GM19351 (cell line): Measurements from ENCODE around the gene IRX6.

Experiments
- ATAC-seq: cut with Tn5 transposase; IDR thresholded peaks from one replicate; pipeline ENCODE4 v1.9.1; 2021; ENCODE audit warnings: mild to moderate bottlenecking, moderate library complexity; ENCODE audit not compliant: unreplicated experiment

The IRX6 gene

DNA sequence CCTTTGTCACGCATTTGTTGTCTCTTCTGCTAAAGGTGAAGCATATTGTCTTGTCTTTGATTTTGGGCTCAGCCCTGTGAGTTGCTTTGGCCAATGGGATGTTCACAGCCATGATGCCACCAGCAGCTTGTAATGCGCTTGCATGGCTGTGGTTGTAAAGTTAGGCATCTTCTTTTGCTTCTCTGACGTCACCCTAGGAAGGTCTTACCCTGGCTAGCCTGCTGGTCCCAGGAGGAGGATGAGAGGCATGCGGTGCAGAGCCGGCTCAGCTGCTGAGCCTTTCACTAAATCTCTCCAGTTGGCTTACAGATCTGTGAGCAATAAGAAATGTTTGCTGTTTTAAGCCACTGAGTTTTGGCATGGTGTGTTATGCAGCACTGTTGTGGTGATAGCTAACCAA is 40.8 kb downstream of the IRX6 start:
- no peak for ATAC-seq

DNA sequence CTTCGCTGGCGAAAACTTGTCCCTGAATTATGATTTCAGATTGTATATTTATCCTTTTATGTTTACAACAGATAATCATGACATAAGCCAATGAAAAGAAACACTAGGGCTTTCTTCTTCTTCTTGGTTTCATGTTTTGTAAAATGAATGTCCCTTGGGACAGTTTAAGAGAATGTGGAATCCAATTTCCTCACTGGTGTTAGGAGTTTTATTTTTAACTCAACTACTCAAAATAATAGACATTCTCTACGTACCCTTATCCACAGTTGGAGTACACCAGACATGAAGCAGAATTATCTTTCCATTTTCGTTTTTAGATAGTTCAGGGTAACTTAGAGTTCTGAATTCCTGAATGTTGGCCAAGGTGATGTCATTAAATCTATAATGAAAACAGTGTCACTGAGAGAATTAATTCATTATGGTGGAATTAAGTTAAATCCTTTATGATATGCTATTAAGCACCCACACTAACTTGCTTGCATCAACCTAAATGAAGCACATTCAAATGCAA is 43.4 kb downstream of the IRX6 start:
- no peak for ATAC-seq

DNA sequence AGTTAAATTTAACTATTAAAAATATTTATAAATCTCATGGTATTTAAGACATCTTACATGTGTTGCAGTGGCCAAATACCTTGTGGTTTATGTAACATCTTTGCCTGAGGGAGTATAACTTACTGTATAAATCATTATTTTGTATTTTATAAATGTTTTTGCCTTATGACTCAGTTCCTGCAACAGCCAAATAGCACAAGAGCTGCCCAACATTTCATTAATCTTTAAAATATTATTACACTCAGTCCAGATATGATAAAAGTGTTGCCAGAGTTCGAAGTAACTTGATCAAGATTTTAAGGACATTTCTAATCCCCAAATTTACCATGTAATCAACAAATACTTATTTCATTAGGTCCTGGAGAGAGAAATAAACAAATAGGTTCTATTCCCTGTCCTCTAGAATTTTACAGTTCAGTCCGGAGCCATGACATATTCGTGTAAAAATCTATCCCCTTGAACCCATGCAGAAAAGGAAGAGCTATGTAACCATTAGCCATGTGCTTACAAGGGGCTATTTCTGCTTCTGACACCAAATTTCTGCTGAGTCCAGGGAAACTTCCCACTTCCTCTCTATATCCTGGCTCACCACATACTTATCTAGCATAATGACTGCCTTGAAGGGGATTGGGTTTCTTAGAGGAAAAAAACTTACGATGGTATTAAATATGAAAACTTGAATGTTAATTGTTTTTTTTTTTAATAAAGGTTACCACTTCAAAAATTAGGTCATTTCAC is 44.0 kb downstream of the IRX6 start:
- ATAC-seq = no peak

DNA sequence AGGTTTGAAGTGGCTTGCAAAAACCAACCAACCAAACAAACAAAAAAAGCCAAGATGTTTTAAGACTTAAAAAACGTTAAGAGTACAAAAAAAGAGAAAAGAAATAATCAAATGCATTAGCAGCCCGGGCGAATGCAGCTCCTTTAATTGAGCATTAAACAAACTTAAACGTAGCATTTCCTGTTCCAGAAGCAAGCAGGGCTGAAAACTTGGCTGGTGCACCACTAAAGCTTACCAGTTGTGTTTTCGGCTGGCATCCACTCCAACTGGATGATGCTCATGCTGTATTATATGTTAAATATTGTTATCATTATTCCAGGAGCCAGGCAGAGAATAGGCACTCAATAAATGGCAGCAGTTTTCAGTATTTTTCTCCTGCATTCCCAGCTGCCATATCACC is 45.1 kb downstream of the IRX6 start:
- ATAC-seq = no peak

DNA sequence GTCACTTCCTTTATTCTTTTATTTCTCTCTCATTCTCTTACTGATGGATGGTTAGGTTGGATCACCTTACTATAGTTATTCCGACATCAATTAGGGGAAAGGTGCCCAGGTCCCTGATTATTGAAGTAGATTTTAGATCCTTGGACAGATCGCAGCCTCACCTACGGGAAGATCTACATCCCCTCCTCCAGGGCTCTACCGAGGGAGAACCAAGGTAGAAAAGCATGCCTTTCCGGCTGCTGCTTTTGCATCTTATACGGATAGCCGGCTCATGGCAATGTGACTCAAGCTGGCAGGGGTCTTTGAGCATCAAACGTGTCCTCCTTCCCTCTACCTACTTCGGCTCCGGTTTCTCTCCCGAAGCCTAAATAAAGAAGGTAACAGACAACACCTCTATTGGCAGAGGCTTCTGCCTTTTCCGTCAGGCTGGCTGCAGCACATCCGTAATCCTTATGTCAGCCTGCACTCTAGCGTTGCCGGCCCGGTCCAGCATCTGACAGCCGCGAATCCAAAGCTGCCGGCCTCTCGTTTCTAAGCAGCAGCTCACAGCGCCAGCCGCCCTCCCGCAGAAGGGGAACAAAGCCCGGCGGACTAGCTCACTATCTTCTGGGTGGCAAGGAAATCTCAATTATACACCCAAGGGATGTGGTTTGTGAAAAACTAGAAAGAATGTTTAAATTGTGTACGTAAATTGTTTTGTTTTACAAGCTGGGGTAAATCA is 46.9 kb downstream of the IRX6 start:
- ATAC-seq = no peak

DNA sequence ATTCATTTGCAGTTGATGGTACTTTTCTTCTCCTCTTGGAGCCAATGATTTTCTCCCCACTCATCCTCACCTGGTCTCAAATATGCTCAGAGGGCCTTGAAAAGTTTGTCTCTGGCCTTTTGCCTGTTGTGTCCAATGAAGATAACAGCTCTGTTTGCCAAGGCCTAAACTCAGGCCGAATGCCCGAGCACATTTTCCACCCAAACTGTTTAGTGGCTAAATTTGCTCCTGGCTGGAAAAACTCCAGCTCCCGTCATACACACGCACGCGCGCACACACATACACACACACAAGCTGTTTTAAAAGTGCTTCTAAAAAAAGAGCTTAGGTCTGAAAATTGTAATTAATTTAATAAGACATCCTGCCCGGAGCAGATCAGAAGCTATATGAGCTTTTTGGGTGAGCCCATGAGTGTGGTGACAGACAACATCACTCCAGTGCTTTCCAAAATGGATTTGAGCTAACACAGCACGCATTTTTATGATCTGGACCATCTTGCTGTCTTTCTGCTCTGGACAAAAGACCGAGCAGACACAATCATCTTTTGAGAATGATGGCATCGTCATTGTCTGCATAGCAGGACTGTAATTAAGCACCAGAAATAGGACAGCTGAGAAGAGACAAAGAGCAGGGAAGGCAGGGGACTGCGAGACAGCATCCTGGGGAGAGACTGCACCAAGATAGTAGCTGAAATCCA is 48.9 kb downstream of the IRX6 start:
- no peak for ATAC-seq

DNA sequence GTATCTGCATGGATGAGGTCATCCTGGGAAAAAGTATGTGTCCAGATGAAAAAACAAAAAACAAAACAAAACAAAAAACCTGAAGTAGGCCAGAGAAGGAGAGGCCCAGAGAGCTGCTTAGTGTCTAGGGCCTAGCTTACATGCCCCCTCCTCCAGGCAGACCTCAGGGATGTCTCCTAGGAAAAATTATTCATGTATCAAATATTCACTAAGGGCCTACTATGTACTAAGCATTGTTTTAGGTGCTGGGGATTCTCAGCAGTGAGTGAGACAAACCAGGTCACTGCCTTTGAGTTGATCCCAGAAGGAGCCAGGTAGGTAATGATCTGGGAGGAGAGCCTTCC is 49.5 kb downstream of the IRX6 start:
- no peak for ATAC-seq

DNA sequence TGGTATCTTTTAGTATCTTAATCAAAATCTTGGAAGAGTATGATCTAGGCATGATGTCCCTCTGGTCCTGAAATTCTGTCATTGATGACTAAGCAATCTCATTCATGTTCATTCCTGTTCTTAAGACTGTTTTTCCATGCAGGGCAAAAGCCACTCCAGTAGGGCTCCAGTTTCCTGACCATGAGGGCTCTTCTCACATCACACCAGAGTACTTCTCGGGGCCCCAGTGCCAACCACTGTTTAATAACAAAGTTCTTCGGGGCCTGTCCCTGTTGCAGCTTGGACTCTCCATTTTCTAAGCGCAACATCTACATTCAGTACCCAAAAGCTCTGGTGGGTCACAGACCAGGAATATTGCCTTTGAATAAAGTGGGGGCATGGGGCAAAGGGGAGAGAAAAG is 52.0 kb downstream of the IRX6 start:
- ATAC-seq = no peak

DNA sequence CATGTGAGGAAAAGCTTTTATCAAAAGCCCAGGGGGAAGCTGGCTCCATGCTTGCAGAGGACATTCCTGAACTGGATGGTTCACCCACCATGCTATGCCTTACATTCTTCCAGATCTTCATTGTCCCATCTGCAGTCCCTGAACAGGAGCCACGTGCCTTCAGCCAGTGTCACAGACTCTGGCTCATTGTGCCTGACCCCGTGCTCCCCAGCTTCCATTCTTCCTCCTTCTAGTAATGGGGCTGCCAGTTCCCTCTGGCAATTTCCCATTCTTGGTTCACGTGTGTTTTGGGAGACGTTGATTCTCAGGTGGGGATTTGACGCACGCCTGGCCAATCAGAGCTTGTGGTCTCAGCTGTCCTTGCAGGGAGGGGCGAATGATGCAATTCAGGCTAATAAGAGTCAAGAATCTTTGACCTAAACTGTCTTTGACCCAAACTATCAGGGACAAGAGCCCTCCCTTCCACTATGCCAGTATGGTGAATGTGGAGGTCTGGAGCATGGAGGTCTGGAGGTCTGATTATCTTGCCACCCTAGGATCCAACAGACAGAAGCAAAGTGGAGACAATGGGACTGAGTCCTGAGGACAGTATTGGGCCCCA is 52.7 kb downstream of the IRX6 start:
- ATAC-seq = no peak

DNA sequence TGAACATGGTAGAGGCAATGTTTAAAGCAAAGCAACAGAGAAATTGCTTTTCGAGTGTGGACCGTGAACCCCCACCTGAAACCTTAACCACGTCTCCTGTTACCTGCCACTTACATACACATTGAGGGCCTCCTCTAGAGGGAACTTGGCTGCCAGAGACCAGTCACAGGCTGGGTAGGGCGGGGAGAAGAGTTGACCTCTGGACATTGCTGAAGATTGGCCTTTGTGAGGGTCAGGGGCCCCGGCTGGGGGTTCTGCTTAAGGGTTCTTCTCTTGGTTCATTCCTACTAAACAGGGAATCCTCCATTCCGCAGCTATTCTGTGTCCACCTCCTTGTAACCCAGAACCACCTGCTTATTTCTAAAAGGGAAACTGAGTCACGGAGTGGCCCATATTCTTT is 53.8 kb downstream of the IRX6 start:
- no peak for ATAC-seq

DNA sequence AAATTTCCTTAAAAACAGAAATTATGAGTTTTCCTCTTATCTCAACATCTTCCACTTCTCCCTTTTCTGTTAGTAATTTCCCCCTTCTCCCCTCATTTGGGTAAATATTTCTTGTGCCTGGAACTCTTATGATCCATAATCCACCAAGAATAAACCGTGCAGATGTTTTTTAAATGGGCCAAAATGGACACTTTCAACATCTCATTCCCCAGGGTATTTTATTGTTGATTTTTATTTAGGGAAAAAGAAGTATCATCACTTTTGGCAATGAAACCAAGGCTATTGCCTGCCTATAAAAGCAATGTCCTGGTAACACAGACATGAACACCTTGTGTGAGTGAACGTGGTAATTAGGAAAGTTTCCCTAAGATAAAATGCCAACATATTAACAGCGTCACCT is 54.6 kb downstream of the IRX6 start:
- ATAC-seq = no peak

DNA sequence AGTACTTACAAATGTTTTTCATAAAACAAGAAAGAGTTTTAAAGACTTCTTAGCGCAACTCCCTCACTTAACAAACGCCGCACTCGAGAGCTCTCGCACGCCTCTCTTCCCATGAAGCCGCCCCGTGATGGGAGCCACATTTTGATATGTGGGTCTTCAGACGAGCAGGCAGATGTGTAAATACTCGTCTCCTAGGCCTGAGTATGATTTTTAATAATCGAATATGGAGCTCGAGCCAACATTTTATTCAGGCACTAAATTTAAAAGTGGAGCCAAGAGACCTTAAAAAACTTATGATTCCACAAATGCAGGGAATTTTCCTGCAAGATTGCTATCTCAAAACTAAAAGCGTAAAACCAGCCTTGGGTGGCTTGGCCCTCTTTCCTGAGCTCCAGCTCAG is 55.4 kb downstream of the IRX6 start:
- no peak for ATAC-seq

DNA sequence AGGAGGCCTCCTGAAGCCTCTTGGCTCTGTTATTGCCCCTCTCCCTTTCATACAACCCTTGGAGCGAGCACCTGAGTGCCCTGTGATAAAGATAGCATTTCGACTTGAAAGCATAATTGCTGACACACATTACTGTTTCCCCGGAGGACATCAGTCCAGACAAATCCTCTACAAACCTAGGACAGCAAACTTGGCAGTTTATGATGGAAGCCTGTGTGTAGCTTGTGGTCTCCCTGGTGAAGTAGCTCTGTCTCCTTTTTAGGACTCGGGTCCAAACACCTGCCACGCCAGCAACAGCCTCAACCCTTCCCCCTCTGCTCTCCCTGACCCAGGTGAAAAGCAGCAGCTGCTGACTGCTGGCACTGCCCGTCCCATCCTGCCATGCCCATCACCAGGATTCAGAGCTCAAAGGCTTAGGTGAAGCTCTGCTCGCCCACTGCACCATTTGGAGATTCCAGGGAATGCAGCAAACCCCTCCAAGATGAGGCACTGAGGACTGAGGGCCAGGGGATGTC is 55.9 kb downstream of the IRX6 start:
- no peak for ATAC-seq
